Esophagus muscularis mucosa (tissue), 3 donors: Measurements from ENCODE around the gene SMIM3.

Experiments used
- CTCF ChIP-seq, 3 experiments: fragments of 200-600 bp in 2 of 3; fragments of 450-650 bp in 1 of 3; sonication (generic) in 2 of 3; IDR thresholded peaks; one replicate each; pipeline ENCODE4 v1.5.1; 2017 to 2019; ENCODE audit warnings: antibody characterized with exemption in 3 of 3, mild to moderate bottlenecking in 2 of 3, moderate library complexity in 1 of 3
- POLR2A ChIP-seq: fragments of 450-650 bp; IDR thresholded peaks from one replicate; pipeline ENCODE4 v1.6.1; 2017; ENCODE audit warnings: antibody characterized with exemption, moderate library complexity, mild to moderate bottlenecking, low read depth
- POLR2AphosphoS5 ChIP-seq, 2 donors: sonication (generic); formaldehyde crosslinking; IDR thresholded peaks; one replicate each; pipeline ENCODE4 v1.6.1; 2017; ENCODE audit warnings: antibody characterized with exemption in 2 of 2

GRCh38 chr5:150797384-150797783 is 18.8 kb downstream of the SMIM3 start:
- TF ChIP-seq CTCF (IDR thresholded peaks at IDR 0.05) (no peak), POLR2AphosphoS5 (IDR thresholded peaks at IDR 0.05) (no peak), POLR2A (no peak)
